ENCODE data around the gene GPHN. TPM values are rescaled to one million over a fixed set of nuclear protein-coding genes. Genes with fewer than 3 reads are reported as not detected.

GPHN gene
- total RNA-seq, 4 donors from 2014 or later: 16.7 to 34.8 (median 27.0) TPM

DNA sequence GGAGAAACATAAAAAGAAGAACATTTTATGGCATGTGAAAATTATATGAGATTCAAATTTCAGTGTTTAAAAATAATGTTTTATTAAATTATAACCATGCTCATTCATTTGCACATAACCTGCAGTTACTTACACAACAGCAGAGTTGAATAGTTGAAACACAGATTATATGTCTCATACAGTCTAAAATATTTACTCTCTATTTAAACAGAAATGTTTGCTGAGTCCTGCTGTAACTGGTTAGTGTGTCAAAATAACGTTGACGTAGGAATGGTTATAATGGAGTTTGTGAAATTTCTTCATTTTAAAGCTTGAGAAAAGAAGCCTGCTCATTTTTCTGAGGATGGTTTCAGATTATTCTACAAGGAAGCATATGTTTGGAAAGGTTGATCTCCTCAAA is 484.8 kb downstream of the GPHN start:
- 91% methylated on average over 2 of the region's 2 CpGs for WGBS
- Histone ChIP-seq H3K36me3 (peaks cover 1% of the 10 kb centered on the region), H3K27me3 (no peaks in the 10 kb centered on the region), H3K4me1 (no peaks in the 10 kb centered on the region), H3K4me3 (no peak overlapping the region), H3K27ac (no peak overlapping the region), H3K9me3 (no peaks in the 10 kb centered on the region)
- DNase-seq (ENCODE audit: low spot score in 2 of 2): no peak
- TF ChIP-seq EP300 (IDR thresholded peaks at IDR 0.05) (no peak), POLR2A (IDR thresholded peaks at IDR 0.05) (no peak), POLR2AphosphoS5 (IDR thresholded peaks at IDR 0.05) (no peak)
- TF ChIP-seq, protein P1, sequence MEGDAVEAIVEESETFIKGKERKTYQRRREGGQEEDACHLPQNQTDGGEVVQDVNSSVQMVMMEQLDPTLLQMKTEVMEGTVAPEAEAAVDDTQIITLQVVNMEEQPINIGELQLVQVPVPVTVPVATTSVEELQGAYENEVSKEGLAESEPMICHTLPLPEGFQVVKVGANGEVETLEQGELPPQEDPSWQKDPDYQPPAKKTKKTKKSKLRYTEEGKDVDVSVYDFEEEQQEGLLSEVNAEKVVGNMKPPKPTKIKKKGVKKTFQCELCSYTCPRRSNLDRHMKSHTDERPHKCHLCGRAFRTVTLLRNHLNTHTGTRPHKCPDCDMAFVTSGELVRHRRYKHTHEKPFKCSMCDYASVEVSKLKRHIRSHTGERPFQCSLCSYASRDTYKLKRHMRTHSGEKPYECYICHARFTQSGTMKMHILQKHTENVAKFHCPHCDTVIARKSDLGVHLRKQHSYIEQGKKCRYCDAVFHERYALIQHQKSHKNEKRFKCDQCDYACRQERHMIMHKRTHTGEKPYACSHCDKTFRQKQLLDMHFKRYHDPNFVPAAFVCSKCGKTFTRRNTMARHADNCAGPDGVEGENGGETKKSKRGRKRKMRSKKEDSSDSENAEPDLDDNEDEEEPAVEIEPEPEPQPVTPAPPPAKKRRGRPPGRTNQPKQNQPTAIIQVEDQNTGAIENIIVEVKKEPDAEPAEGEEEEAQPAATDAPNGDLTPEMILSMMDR (IDR thresholded peaks at IDR 0.05): no peak

DNA sequence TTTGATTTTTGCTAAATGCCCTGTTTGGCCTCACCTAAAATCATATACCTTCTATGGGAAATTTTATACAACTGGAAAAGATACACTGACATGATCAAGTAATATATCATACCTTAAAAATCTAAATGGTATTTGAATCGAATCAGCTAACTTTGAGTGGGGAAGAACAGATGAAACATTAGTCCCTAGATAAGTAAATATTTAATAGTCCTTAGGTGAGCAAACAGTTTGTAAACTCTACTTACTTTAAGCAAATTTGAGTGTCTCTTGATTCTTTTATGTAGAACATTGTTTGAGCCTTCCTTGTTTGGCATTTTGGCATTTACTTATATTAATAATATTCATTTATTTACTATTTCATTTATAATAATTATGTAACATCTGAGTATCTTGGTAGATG is 485.6 kb downstream of the GPHN start:
- Histone ChIP-seq H3K4me1 (no peaks in the 10 kb centered on the region), H3K27me3 (no peaks in the 10 kb centered on the region)
- 93% methylated on average over 1 of the region's 1 CpG for WGBS

DNA sequence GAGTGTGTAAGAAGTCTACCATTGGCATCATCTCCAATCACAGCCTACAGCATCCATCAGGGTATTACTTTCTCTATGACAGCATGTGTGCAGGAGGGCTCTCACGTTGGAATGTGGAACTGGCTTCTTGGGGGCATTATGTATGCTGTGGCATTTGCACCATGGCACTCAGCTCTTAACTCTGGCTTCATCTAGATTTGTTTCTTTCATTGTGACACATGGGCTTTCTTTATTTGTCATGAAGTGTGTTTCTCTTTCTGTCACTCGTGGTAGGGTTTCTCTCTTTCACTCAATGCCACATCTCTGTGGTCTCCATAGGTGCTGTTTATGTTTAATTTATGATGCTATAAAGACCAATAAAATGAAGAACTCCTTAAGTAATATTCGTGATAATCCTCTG is 490.1 kb downstream of the GPHN start:
- Histone ChIP-seq H3K27ac (no peak overlapping the region), H3K9me3 (no peaks in the 10 kb centered on the region), H3K36me3 (peaks cover 5% of the 10 kb centered on the region), H3K4me1 (no peaks in the 10 kb centered on the region), H3K27me3 (no peaks in the 10 kb centered on the region), H3K4me3 (no peak overlapping the region)
- TF ChIP-seq, protein P1 (IDR thresholded peaks at IDR 0.05): no peak
- TF ChIP-seq POLR2AphosphoS5 (IDR thresholded peaks at IDR 0.05) (no peak), POLR2A (IDR thresholded peaks at IDR 0.05) (no peak), EP300 (IDR thresholded peaks at IDR 0.05) (no peak)
- WGBS: 86% methylated on average over 3 of the region's 3 CpGs
- DNase-seq (ENCODE audit: low spot score in 2 of 2): no peak

More for the DNA sequence above, 485.6 kb downstream of the GPHN start:
- Histone ChIP-seq H3K4me3 (no peak overlapping the region), H3K27ac (no peak overlapping the region), H3K36me3 (peaks cover 5% of the 10 kb centered on the region), H3K9me3 (no peaks in the 10 kb centered on the region)
- no peak for DNase-seq (ENCODE audit: low spot score in 2 of 2)
- no peak for TF ChIP-seq POLR2A (IDR thresholded peaks at IDR 0.05)
- no peak for TF ChIP-seq POLR2AphosphoS5 (IDR thresholded peaks at IDR 0.05)
- no peak for TF ChIP-seq EP300 (IDR thresholded peaks at IDR 0.05)
- TF ChIP-seq, protein P1 (IDR thresholded peaks at IDR 0.05): no peak

DNA sequence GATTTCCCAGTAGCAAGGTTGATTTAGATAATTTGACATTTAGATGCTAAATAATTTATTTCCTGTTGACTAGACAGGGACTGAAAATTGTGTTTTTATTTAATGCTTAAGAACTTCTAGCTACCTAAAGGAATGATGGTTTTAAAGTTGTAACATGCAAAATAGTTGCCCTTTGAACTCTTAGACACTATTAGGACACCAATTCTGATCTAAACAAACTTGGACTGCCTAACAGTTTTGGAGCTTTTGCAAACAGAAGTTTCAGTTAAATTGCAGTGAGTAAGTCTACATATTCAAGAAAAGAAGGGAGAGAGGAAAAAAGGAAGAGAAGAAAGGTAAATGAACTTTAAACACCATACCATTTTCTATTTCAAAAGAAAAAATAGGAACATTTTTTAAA is 492.0 kb downstream of the GPHN start:
- TF ChIP-seq EP300 (IDR thresholded peaks at IDR 0.05): no peak
- no peak for TF ChIP-seq POLR2AphosphoS5 (IDR thresholded peaks at IDR 0.05)
- no peak for TF ChIP-seq POLR2A (IDR thresholded peaks at IDR 0.05)
- TF ChIP-seq, protein P1 (IDR thresholded peaks at IDR 0.05): no peak
- no peak overlapping the region for H3K27ac ChIP-seq
- H3K9me3 ChIP-seq: no peaks in the 10 kb centered on the region
- no peaks in the 10 kb centered on the region for H3K4me1 ChIP-seq
- H3K36me3 ChIP-seq: peaks cover 5% of the 10 kb centered on the region
- no peaks in the 10 kb centered on the region for H3K27me3 ChIP-seq
- DNase-seq (ENCODE audit: low spot score in 2 of 2): no peak
- H3K4me3 ChIP-seq: no peak overlapping the region

DNA sequence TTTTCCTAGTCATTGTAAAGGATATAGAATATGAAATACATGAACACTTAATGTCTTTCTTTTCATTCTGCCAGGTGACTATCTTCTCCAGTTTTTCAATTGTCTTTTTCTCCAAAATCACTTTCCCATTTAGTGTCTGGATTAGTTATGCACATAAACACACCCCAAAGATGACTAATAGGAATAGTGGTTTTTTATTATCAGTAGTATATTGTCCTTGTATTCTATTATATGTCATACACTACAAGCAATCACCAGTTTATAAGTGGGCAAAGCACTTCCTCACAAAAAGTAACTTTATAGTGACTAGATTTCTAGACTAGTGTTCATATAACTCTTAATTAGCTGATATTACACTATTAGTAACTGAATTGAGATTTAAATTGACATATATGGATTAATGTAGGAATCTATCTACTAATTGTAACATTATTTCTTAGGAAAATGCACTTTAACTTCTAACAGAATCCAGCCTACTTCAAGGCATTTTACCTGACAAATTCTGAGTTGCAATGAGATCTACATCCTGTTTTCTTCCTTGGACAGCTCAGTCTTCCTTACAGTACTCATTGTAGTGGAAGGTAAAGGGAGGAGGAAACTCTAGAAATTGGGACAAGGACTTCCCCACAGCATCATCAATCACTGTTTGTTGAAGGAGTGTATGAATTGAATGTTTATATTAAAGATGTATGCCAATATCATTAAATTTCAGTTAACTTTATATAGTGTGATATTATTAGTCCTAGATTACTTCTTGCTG is 495.2 kb downstream of the GPHN start:
- H3K27ac ChIP-seq: no peak overlapping the region
- H3K9me3 ChIP-seq: no peaks in the 10 kb centered on the region
- H3K4me1 ChIP-seq: no peaks in the 10 kb centered on the region
- DNase-seq (ENCODE audit: low spot score in 2 of 2): no peak
- TF ChIP-seq, protein P1 (IDR thresholded peaks at IDR 0.05): no peak
- TF ChIP-seq POLR2AphosphoS5 (IDR thresholded peaks at IDR 0.05) (no peak), POLR2A (IDR thresholded peaks at IDR 0.05) (no peak), EP300 (IDR thresholded peaks at IDR 0.05) (no peak)
- H3K36me3 ChIP-seq: no peaks in the 10 kb centered on the region
- H3K4me3 ChIP-seq: no peak overlapping the region
- H3K27me3 ChIP-seq: no peaks in the 10 kb centered on the region
